Prostate gland (tissue), 2 donors: ENCODE results near the gene DUOX2. TPM values are rescaled to one million over a fixed set of nuclear protein-coding genes. Genes with fewer than 3 reads are reported as not detected.

Source experiments
- DNase-seq: peaks from one replicate; pipeline ENCODE4 v3.0.0-alpha.2; 2019; ENCODE audit warnings: low spot score
- H3K27ac ChIP-seq, 2 donors: fragments of 200-600 bp; sonication (generic); 2 replicates each; pipeline ENCODE4 v1.5.1; 2017 to 2019
- H3K27me3 ChIP-seq: fragments of 200-600 bp; sonication (generic); replicated peaks from 2 replicates; pipeline ENCODE4 v1.5.1; 2019; ENCODE audit not compliant: insufficient read depth
- H3K36me3 ChIP-seq, 2 donors: fragments of 200-600 bp; sonication (generic); 1 replicate in 1 of 2; 2 replicates in 1 of 2; pipeline versions ENCODE4 v1.5.1 to v1.8.1; 2017 to 2019
- H3K4me1 ChIP-seq: fragments of 200-600 bp; sonication (generic); replicated peaks from 2 replicates; pipeline ENCODE4 v1.5.1; 2019
- H3K4me3 ChIP-seq, 2 donors: fragments of 200-600 bp; sonication (generic); 2 replicates each; pipeline ENCODE4 v1.5.1; 2017 to 2019
- H3K9me3 ChIP-seq: fragments of 200-600 bp; sonication (generic); 2 replicates; pipeline ENCODE4 v1.5.1; 2017
- CTCF ChIP-seq, 4 experiments: fragments of 200-600 bp in 2 of 4; fragments of 450-650 bp in 2 of 4; sonication (generic) in 2 of 4; IDR thresholded peaks; 1 replicate in 3 of 4; 2 replicates in 1 of 4; pipeline ENCODE4 v1.5.1; 2016 to 2019; ENCODE audit warnings: antibody characterized with exemption in 4 of 4, mild to moderate bottlenecking in 2 of 4, moderate library complexity in 2 of 4
- POLR2A ChIP-seq: fragments of 450-650 bp; IDR thresholded peaks from one replicate; pipeline ENCODE4 v1.6.1; 2016; ENCODE audit warnings: antibody characterized with exemption, mild to moderate bottlenecking
- POLR2AphosphoS5 ChIP-seq: sonication (generic); formaldehyde crosslinking; IDR thresholded peaks from one replicate; pipeline ENCODE4 v1.6.1; 2017; ENCODE audit warnings: antibody characterized with exemption
- WGBS: methylation state at CpG from one replicate; pipeline ENCODE4 v1.1.5; 2018; 5-methylcytosine and 5-hydroxymethylcytosine counted together
- intact Hi-C: fragments of 100-400 bp; cut with DNase I; formaldehyde crosslinking; loops from one replicate; pipeline ENCODE4 v1.14.2; 2022
- total RNA-seq, 2 donors: library from RNA; depleted of rRNA; stranded (reverse); fragments of >200 nt; gene quantifications; one replicate each; pipeline ENCODE4 v1.1.0, GENCODE V29; 2016

The DUOX2 gene
- total RNA-seq, 2 donors from 2014 or later = 2.3 to 2.5 TPM

- Histone ChIP-seq H3K9me3 (no peaks in the 10 kb centered on the region), H3K27ac (no peak overlapping the region), H3K36me3 (no peaks in the 10 kb centered on the region), H3K4me3 (no peak overlapping the region), H3K27me3 (no peaks in the 10 kb centered on the region), H3K4me1 (no peaks in the 10 kb centered on the region)
- no peak for DNase-seq
- intact Hi-C loops = no loop called here
- TF ChIP-seq CTCF (IDR thresholded peaks at IDR 0.05) (no peak), POLR2A (no peak), POLR2AphosphoS5 (no peak)
- WGBS = 94% methylated on average over 3 of the region's 3 CpGs
Observed at GRCh38 chr15:45131510-45131909, 17.5 kb upstream of the DUOX2 start.

GRCh38 chr15:45130291-45131000, 16.5 kb upstream of the DUOX2 start:
- Histone ChIP-seq H3K27ac (peak overlapping the region; percentile 17 to 57), H3K27me3 (no peaks in the 10 kb centered on the region), H3K36me3 (no peaks in the 10 kb centered on the region), H3K4me1 (no peaks in the 10 kb centered on the region), H3K4me3 (peak overlapping the region; percentile 28 to 37), H3K9me3 (no peaks in the 10 kb centered on the region)
- intact Hi-C loops = no loop called here
- no peak for TF ChIP-seq CTCF (IDR thresholded peaks at IDR 0.05)
- TF ChIP-seq POLR2AphosphoS5 = no peak
- no peak for TF ChIP-seq POLR2A
- no peak for DNase-seq
- WGBS = 73% methylated on average over 7 of the region's 7 CpGs

GRCh38 chr15:45129651-45130129, 15.7 kb upstream of the DUOX2 start, which contains the start of the genes DUOX1 and DUOXA1:
DUOX1 (plus strand) TSS chr15:45129994; CDS start chr15:45131967, 1,973 bp downstream.
DUOXA1 (minus strand) TSS chr15:45129879; CDS start chr15:45123014, 6,865 bp downstream.
- peak; percentile 5 for TF ChIP-seq POLR2AphosphoS5
- peak; percentile 70 for TF ChIP-seq POLR2A
- no peak for TF ChIP-seq CTCF (IDR thresholded peaks at IDR 0.05)
- Histone ChIP-seq H3K4me1 (no peaks in the 10 kb centered on the region), H3K27me3 (no peaks in the 10 kb centered on the region), H3K36me3 (no peaks in the 10 kb centered on the region), H3K9me3 (no peaks in the 10 kb centered on the region), H3K4me3 (peak within 1 kb of the TSS; percentile 28 to 37), H3K27ac (peak within 1 kb of the TSS; percentile 17 to 57)
- peak; percentile 74 for DNase-seq
- WGBS = 2% methylated on average over 46 of the region's 46 CpGs
- intact Hi-C loops = no loop called here

GRCh38 chr15:45128971-45129639, 15.1 kb upstream of the DUOX2 start:
- H3K4me1 ChIP-seq = no peaks in the 10 kb centered on the region
- 8% methylated on average over 47 of the region's 47 CpGs for WGBS
- no peak for DNase-seq
- intact Hi-C loops = no loop called here
- no peaks in the 10 kb centered on the region for H3K36me3 ChIP-seq
- peak overlapping the region; percentile 28 to 37 for H3K4me3 ChIP-seq
- no peaks in the 10 kb centered on the region for H3K9me3 ChIP-seq
- TF ChIP-seq POLR2AphosphoS5 (no peak), POLR2A (no peak), CTCF (IDR thresholded peaks at IDR 0.05) (no peak)
- H3K27me3 ChIP-seq = no peaks in the 10 kb centered on the region
- H3K27ac ChIP-seq = peak overlapping the region; percentile 17 to 57
